ENCODE data around the gene APBA2. TPM values are rescaled to one million over a fixed set of nuclear protein-coding genes. Genes with fewer than 3 reads are reported as not detected.

Gene APBA2
- total and polyA plus RNA-seq, 10 of the 15 experiments (the other 5 are each of a cell fraction or from before 2014, with no cell fraction given), result 0.06 to 0.26 (median 0.07) TPM; not detected in 7

DNA sequence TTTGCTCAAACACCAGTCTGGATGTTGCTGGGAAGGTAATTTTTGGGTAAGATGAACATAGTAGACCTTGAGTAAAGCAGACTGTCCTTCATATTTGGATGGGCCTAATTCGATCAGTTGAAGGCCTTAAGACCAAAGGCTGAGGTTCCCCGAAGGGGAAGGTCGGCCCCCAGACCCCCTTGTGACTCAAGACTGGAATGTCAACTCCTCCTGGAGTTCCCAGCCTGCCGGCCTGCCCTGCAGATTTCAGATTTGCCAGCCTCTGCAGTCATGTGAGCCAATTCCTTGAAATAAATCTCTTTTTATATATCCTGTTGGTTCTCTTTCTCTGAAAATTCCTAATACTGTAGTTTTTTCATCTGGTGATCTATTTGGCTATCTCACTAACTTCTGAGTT, 146.5 kb downstream of the APBA2 start:
- H3K4me1 ChIP-seq (ENCODE audit: control insufficient read depth, insufficient read depth, low read length), result no peaks in the 10 kb centered on the region
- H3K9ac ChIP-seq (ENCODE audit: control insufficient read depth, insufficient read depth, low read length), result no peak overlapping the region
- FAIRE-seq (no peak), DNase-seq (ENCODE audit: low read depth, low spot score) (no peak), ATAC-seq (no peak)
- SMC1A ChIA-PET (ENCODE audit: uncharacterized antibody, unreplicated experiment), result no interaction called here
- H3K27ac ChIP-seq (ENCODE audit: control insufficient read depth, insufficient read depth), result no peak overlapping the region
- TF ChIP-seq NBN (IDR thresholded peaks at IDR 0.05) (no peak), ZBTB33 (IDR thresholded peaks at IDR 0.05) (no peak), NFYB (IDR thresholded peaks at IDR 0.05; ENCODE audit: insufficient read depth, low read depth, low read length) (no peak)
- RAD21 ChIA-PET (ENCODE audit: unreplicated experiment), result no interaction called here
- WGBS (ENCODE audit: insufficient coverage, insufficient replicate concordance, low lambda C conversion rate, missing lambda C conversion rate), result 11% methylated on average over 4 of the region's 4 CpGs
- H3K9me3 ChIP-seq (replicated peaks; ENCODE audit: control insufficient read depth, insufficient read depth, low read length), result no peaks in the 10 kb centered on the region
- CTCF ChIA-PET, result no interaction called here
- no peak overlapping the region for H2AFZ ChIP-seq (ENCODE audit: control insufficient read depth, low read depth, low read length)
- POLR2A ChIA-PET, result no interaction called here
- no peaks in the 10 kb centered on the region for H4K20me1 ChIP-seq (ENCODE audit: control insufficient read depth, insufficient read depth)
- H3K36me3 ChIP-seq (ENCODE audit: control insufficient read depth in 2 of 2, insufficient read depth in 2 of 2, low read length in 1 of 2), result no peaks in the 10 kb centered on the region
- intact Hi-C loops (cut with micrococcal nuclease; ENCODE audit: unreplicated experiment), result no loop called here
- no peaks in the 10 kb centered on the region for H3K79me2 ChIP-seq (ENCODE audit: control insufficient read depth, insufficient read depth, low read length)
- H3K4me2 ChIP-seq (ENCODE audit: control insufficient read depth, insufficient read depth), result no peak overlapping the region
- no TSS peak for BruUV-seq (replicated peaks)
- no peaks in the 10 kb centered on the region for H3K27me3 ChIP-seq (replicated peaks in 1 of 2; ENCODE audit: control insufficient read depth in 2 of 2, insufficient read depth in 2 of 2, low read length in 1 of 2)
- in situ Hi-C loops (cut with MboI), result no loop called here
- H3K4me3 ChIP-seq, result no peak overlapping the region

- Histone ChIP-seq H3K27ac (ENCODE audit: control insufficient read depth, insufficient read depth) (no peak overlapping the region), H3K4me2 (ENCODE audit: control insufficient read depth, insufficient read depth) (no peak overlapping the region), H3K9ac (ENCODE audit: control insufficient read depth, insufficient read depth, low read length) (no peak overlapping the region), H4K20me1 (ENCODE audit: control insufficient read depth, insufficient read depth) (no peaks in the 10 kb centered on the region), H3K9me3 (replicated peaks; ENCODE audit: control insufficient read depth, insufficient read depth, low read length) (no peaks in the 10 kb centered on the region), H3K79me2 (ENCODE audit: control insufficient read depth, insufficient read depth, low read length) (no peaks in the 10 kb centered on the region), H2AFZ (ENCODE audit: control insufficient read depth, low read depth, low read length) (no peak overlapping the region), H3K4me1 (ENCODE audit: control insufficient read depth, insufficient read depth, low read length) (no peaks in the 10 kb centered on the region), H3K27me3 (replicated peaks in 1 of 2; ENCODE audit: control insufficient read depth in 2 of 2, insufficient read depth in 2 of 2, low read length in 1 of 2) (no peaks in the 10 kb centered on the region), H3K4me3 (no peak overlapping the region), H3K36me3 (ENCODE audit: control insufficient read depth in 2 of 2, insufficient read depth in 2 of 2, low read length in 1 of 2) (no peaks in the 10 kb centered on the region)
- FAIRE-seq (no peak), DNase-seq (ENCODE audit: low read depth, low spot score) (no peak), ATAC-seq (no peak)
- BruUV-seq (replicated peaks), result no TSS peak
- intact Hi-C loops (cut with micrococcal nuclease; ENCODE audit: unreplicated experiment) (no loop called here), in situ Hi-C loops (cut with MboI) (no loop called here)
- ChIA-PET CTCF (no interaction called here), POLR2A (no interaction called here), RAD21 (ENCODE audit: unreplicated experiment) (no interaction called here), SMC1A (ENCODE audit: uncharacterized antibody, unreplicated experiment) (no interaction called here)
- 14% methylated on average over 5 of the region's 5 CpGs for WGBS (ENCODE audit: insufficient coverage, insufficient replicate concordance, low lambda C conversion rate, missing lambda C conversion rate)
- TF ChIP-seq WRNIP1 (IDR thresholded peaks at IDR 0.05; ENCODE audit: borderline replicate concordance, low read depth, low read length), result no peak
- TF ChIP-seq JUND (IDR thresholded peaks at IDR 0.05; ENCODE audit: low read depth, low read length), result no peak
- no peak for TF ChIP-seq EGR1 (IDR thresholded peaks at IDR 0.05; ENCODE audit: borderline replicate concordance in 1 of 2, low read depth in 2 of 2, low read length in 2 of 2)
- TF ChIP-seq, protein P1, sequence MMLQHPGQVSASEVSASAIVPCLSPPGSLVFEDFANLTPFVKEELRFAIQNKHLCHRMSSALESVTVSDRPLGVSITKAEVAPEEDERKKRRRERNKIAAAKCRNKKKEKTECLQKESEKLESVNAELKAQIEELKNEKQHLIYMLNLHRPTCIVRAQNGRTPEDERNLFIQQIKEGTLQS (IDR thresholded peaks at IDR 0.05; ENCODE audit: borderline replicate concordance, extremely low read depth, low read depth, low read length), result no peak
- TF ChIP-seq POLR2A (IDR thresholded peaks at IDR 0.05; ENCODE audit: low read depth, low read length), result no peak
- TF ChIP-seq RAD21 (IDR thresholded peaks at IDR 0.05; ENCODE audit: insufficient read depth, low read depth, low read length), result no peak
- TF ChIP-seq ETV6 (conservative IDR thresholded peaks at IDR 0.05 in 1 of 2, IDR thresholded peaks at IDR 0.05 in 1 of 2; ENCODE audit: borderline replicate concordance in 1 of 2, low read depth in 1 of 2), result no peak
- no peak for TF ChIP-seq RB1 (IDR thresholded peaks at IDR 0.05; ENCODE audit: borderline replicate concordance)
- TF ChIP-seq RAD51 (IDR thresholded peaks at IDR 0.05), result no peak
- TF ChIP-seq PAX5 (IDR thresholded peaks at IDR 0.05; ENCODE audit: borderline replicate concordance, low read depth, low read length), result no peak
- TF ChIP-seq EZH2 (IDR thresholded peaks at IDR 0.05; ENCODE audit: borderline replicate concordance, control insufficient read depth, low read depth, low read length), result no peak
- no peak for TF ChIP-seq STAT1 (conservative IDR thresholded peaks at IDR 0.05)
- TF ChIP-seq BHLHE40 (IDR thresholded peaks at IDR 0.05; ENCODE audit: borderline replicate concordance in 1 of 2, low read depth in 2 of 2, low read length in 1 of 2), result no peak
- no peak for TF ChIP-seq POLR2AphosphoS5 (IDR thresholded peaks at IDR 0.05; ENCODE audit: low read length)
Observed at GRCh38 chr15:29032751-29033150, 147.0 kb downstream of the APBA2 start.
